HL-60 (cell line): ENCODE results near the gene KIFC3.

Experiments used
- CTCF ChIP-seq: IDR thresholded peaks from one replicate; pipeline ENCODE4 v1.5.1; 2011; ENCODE audit warnings: low read length, control low read depth, inconsistent platforms; ENCODE audit not compliant: insufficient read depth
- GABPA ChIP-seq: IDR thresholded peaks from 2 replicates; pipeline ENCODE4 v1.6.1; 2012; ENCODE audit warnings: low read depth
- POLR2AphosphoS5 ChIP-seq: IDR thresholded peaks from 2 replicates; pipeline ENCODE4 v1.6.1; 2012; ENCODE audit warnings: low read depth
- TF ChIP-seq, protein P1 (sequence below): IDR thresholded peaks from 2 replicates; pipeline ENCODE4 v1.6.1; 2012; ENCODE audit warnings: low read depth; ENCODE audit not compliant: insufficient replicate concordance

DNA sequence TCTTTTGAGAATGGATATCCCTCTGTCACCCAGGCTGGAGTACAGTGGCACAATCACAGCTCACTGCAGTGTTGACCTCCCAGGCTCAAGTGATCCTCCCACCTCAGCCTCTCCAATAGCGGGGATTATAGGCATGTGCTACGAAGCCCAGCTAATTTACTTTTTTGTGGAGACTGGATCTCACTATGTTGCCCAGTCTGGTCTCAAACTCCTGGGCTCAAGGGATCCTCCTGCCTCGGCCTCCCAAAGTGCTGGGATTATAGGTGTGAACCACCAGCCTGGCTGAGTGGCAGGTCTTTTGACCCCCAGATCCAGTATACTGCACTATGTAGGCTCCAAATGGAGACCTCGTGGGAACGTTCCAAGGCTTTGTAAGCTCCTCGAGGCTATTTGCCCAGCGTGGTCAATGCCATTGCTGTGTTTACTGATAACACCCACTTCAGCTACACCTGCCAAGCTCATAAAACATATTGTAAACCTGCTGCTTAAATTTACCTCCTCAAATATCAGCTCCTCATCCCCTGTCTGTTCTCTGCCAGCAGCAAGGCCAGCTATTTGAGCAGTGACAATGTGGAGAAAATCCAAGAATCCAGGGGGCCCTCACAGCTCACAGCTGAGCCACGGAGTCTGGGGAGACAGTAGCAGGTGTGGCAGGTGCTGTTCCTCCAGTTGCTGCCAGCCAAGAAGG lies 16.2 kb upstream of the KIFC3 start:
- TF ChIP-seq CTCF: no peak
- TF ChIP-seq POLR2AphosphoS5: no peak
- TF ChIP-seq, protein P1, sequence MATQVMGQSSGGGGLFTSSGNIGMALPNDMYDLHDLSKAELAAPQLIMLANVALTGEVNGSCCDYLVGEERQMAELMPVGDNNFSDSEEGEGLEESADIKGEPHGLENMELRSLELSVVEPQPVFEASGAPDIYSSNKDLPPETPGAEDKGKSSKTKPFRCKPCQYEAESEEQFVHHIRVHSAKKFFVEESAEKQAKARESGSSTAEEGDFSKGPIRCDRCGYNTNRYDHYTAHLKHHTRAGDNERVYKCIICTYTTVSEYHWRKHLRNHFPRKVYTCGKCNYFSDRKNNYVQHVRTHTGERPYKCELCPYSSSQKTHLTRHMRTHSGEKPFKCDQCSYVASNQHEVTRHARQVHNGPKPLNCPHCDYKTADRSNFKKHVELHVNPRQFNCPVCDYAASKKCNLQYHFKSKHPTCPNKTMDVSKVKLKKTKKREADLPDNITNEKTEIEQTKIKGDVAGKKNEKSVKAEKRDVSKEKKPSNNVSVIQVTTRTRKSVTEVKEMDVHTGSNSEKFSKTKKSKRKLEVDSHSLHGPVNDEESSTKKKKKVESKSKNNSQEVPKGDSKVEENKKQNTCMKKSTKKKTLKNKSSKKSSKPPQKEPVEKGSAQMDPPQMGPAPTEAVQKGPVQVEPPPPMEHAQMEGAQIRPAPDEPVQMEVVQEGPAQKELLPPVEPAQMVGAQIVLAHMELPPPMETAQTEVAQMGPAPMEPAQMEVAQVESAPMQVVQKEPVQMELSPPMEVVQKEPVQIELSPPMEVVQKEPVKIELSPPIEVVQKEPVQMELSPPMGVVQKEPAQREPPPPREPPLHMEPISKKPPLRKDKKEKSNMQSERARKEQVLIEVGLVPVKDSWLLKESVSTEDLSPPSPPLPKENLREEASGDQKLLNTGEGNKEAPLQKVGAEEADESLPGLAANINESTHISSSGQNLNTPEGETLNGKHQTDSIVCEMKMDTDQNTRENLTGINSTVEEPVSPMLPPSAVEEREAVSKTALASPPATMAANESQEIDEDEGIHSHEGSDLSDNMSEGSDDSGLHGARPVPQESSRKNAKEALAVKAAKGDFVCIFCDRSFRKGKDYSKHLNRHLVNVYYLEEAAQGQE: no peak
- no peak for TF ChIP-seq GABPA
